Subcutaneous adipose tissue (tissue), 4 donors: ENCODE data around the gene ATXN7L1. TPM values are rescaled to one million over a fixed set of nuclear protein-coding genes. Genes with fewer than 3 reads are reported as not detected.

Experiments
- total RNA-seq, 4 donors: library from RNA; depleted of rRNA; stranded (reverse); fragments of >200 nt; gene quantifications; one replicate each; pipeline ENCODE4 v1.1.0, GENCODE V29; 2016
- TF ChIP-seq, protein P1 (sequence below): fragments of 450-650 bp; IDR thresholded peaks from one replicate; pipeline ENCODE4 v1.5.1; 2016; ENCODE audit warnings: low read depth, mild to moderate bottlenecking, control low read depth, antibody characterized with exemption, moderate library complexity

ATXN7L1 gene
- total RNA-seq, 4 donors from 2014 or later = 11.5 to 29.2 (median 13.3) TPM

DNA sequence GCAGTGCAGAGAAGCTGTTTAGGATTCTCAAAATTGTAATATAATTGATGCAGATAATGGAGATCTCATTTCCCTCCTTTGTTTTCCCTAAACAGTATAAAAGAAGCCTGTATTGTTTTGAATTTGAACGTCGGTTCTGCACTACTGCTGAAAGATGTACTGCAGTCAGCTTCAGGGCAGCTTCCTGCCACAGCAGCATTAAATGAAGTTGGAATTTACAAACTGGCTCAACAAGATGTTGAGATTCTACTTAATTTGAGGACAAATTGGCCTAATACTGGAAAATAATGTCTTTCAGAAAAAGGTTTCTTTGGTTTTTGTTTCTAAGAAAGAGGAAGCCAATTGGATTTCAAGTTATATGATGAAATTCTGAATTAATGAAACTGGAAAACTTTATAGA, 309.4 kb downstream of the ATXN7L1 start:
- TF ChIP-seq, protein P1, sequence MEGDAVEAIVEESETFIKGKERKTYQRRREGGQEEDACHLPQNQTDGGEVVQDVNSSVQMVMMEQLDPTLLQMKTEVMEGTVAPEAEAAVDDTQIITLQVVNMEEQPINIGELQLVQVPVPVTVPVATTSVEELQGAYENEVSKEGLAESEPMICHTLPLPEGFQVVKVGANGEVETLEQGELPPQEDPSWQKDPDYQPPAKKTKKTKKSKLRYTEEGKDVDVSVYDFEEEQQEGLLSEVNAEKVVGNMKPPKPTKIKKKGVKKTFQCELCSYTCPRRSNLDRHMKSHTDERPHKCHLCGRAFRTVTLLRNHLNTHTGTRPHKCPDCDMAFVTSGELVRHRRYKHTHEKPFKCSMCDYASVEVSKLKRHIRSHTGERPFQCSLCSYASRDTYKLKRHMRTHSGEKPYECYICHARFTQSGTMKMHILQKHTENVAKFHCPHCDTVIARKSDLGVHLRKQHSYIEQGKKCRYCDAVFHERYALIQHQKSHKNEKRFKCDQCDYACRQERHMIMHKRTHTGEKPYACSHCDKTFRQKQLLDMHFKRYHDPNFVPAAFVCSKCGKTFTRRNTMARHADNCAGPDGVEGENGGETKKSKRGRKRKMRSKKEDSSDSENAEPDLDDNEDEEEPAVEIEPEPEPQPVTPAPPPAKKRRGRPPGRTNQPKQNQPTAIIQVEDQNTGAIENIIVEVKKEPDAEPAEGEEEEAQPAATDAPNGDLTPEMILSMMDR = no peak

DNA sequence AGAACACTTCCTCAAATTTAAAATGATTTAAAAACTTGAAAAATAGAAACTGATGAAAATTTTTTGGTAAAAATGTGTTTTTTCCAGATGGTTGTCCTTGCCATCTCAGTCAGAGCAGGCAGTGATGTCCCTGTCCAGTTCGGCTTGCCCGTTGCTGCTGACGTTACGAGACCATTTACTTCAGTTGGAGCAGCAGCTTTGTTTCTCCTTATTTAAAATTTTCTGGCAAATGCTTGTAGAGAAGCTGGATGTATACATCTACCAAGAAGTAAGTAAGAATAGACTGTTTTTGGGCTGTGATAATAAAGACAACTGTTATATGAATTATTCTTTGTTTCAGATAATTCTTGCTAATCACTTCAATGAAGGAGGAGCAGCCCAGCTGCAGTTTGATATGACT, 311.2 kb downstream of the ATXN7L1 start:
- TF ChIP-seq, protein P1 = no peak

DNA sequence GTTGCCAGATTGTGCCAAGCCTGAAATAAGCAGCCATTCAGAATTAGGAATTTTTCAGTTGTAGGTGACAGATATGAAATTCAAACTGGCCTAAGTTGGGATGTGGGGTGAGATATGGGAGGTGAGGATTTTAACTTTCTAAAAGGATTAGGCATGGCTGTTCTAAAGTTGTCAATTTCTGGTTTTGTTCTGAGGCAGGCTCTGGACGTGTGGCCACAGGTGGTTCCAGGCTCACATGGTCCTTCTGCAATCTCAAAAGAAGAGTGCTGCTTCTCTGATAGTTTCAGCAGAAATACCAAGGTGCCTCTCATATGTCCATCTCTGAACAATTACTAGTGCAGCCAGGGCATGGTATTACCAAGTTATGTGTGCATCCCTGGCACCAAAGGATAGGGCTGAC, 316.5 kb downstream of the ATXN7L1 start:
- TF ChIP-seq, protein P1 = no peak

Other genes starting within 250 kb of the ATXN7L1 start
- 10 to 100 TPM in 2 of 4 donors, 1 to 10 TPM in 2; 6.2 to 33.8 (median 12.0) TPM for gene CDHR3, start 86.7 kb upstream of the ATXN7L1 start, total RNA-seq
- gene SYPL1, start 235.7 kb upstream of the ATXN7L1 start, total RNA-seq = 100 to 1,000 TPM in 1 of 4 donors, 10 to 100 TPM in 3; 85.2 to 136 (median 92.4) TPM